ENCODE results near the gene CYTH1. TPM values are rescaled to one million over a fixed set of nuclear protein-coding genes. Genes with fewer than 3 reads are reported as not detected.
"Not testable (repeated sequence)": the region's sequence is repeated elsewhere in the genome, so short reads cannot be mapped to it uniquely, and the experiment has no call there.

The CYTH1 gene
- total RNA-seq, 1 experiment from 2014 or later: 14.8 TPM

DNA sequence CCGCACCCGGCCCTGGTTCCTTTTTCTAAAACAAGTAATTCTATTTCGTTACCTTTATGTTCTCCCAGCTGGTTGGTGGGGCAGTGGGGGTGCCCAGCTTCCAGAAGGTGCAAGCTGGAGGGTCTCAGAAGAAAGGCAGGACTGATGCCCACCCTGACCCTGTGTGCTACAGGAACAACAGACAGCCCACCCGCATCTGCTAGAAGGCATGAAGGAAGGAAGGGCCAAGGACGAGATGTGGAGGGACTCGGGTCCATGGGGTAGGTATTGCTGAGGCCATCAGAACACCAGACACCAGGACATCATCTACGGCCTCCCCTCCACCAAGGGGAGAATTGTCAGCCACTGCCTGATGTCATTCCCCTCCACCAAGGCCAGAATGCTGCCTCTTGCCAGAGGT is 6.4 kb upstream of the CYTH1 start:
- no peak for DNase-seq (ENCODE audit: low read depth)

- no peak for DNase-seq (ENCODE audit: low read depth)
Observed at GRCh38 chr17:78787444-78787843, 5.4 kb upstream of the CYTH1 start.

DNA sequence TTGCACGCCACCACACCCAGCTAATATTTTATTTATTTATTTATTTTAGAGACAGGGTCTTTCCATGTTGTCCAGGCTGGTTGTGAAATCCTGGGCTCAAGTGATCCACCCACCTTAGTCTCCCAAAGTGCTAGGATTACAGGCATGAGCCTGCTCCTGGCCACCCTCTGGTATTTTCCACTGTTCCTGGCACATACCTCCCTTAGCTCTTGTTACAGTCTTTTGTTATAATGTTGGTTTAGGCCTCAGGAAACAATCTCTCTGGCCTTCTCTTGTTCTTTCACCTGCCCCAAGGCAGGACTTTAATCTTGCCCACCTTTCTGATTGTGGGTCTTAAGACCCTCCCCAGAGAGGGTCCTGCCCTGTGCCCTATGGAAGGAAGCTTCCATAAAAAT is 3.6 kb upstream of the CYTH1 start:
- DNase-seq (ENCODE audit: low read depth): no peak

DNA sequence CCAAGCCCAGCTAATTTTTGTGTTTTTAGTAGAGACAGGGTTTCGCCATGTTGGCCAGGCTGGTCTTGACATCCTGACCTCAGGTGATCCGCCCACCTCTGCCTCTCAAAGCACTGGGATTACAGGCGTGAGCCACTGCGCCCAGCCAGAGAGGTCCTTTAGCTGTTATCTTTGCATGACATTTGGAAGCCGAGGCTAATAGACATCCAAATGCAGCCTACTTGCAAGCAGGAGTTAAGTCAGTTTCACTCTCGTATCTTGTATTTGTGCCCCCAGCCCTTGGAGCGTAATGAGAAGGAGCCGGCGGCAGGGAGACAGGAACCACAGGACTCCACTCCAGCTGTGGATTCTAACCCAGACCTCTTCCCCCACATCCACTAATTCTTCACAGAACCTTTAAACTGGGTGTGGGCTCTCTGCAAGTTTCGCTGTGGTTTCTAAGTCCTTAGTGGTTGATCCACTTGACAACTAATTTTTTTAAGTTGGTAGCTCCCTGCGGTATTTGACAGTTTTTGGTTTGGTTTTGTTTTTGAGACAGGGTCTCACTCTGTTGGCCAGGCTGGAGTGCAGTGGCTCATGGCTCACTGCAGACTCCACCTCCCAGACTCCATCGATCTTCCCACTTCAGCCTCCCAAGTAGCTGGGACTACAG is 3.1 kb upstream of the CYTH1 start:
- DNase-seq (ENCODE audit: low read depth): no peak

DNA sequence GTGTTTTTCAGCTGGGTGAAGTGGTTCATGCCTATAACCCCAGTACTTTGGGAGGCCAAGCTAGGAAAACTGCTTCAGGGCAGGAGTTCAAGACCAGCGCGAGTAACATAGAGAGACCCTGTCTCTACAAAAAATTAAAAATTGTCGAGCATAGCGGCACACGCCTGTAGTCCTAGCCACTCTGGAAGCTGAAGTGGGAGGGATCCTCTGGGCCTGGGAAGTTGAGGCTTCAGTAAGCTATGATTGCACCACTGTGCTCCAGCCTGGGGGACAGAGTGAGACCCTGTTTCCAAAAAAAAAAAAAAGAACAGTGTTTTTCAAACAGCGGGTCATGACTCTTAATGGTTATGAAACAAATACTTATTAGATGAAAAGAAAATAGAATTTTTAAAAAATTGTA is 2.3 kb upstream of the CYTH1 start:
- no peak for DNase-seq (ENCODE audit: low read depth)

- DNase-seq (ENCODE audit: low read depth): no peak
Observed at GRCh38 chr17:78783711-78784324, 1.7 kb upstream of the CYTH1 start.

DNA sequence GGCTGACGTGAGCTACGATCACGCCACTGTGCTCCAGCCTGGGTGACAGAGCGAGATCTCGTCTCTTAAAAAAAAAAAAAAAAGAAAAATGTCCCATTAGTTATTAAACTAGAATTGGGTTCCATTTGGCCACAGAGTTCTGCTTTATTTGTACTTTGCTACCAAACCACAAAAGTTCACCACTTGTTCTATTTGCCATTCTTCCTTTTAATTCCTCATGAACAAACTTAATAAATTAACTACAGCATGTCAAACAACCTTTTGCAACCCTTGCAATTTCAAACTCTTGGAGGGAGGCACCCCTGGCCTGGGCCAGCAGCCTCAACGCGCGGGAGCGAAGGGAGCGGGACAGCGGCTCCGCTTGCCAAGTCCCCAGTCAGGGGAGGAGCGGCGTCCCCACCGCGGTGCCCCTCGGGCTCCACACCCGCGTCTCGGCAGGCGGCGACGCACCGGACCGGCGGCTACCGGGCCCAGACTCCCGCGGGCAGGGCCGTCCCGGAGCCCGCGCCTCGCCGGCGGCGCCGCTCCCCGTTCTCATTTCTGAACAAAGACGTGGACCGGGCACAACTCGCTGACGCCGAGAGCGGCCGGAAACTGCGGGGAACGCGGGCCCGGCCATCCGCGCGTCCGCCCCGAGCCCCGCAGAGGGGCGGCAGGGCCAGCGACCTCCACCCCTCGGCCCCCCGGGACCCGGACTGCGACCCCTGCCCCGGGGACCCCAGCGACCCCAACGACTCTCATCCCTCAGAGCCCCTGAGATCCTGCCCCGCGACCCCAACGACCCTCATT is 775 bp downstream of the CYTH1 start:
- DNase-seq (ENCODE audit: low read depth): peak; percentile 40

- no peak for DNase-seq (ENCODE audit: low read depth)
Observed at GRCh38 chr17:78780335-78780734, 1.7 kb downstream of the CYTH1 start.

DNA sequence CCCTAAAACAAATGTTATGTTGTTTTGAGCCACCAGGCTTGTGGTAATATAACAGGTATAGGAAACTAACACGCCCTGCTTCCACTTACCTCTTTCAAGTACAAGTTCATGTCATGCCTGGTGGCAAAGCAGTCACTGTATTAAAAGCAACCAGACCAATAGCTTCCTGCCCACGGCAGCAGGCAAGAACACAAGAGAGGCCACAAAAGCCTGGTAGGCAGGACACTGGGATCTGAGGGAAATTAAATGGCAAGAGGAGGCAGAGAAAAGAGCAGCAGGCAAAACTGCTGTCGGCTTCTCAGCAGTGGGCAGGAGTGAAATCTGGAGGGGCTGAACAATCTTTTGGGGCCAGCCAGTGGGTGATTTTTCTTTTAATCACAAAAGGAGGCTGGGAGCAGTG is 2.2 kb downstream of the CYTH1 start:
- no peak for DNase-seq (ENCODE audit: low read depth)

- not testable (repeated sequence) for DNase-seq (ENCODE audit: low read depth)
Observed at GRCh38 chr17:78779286-78779651, 2.8 kb downstream of the CYTH1 start.

DNA sequence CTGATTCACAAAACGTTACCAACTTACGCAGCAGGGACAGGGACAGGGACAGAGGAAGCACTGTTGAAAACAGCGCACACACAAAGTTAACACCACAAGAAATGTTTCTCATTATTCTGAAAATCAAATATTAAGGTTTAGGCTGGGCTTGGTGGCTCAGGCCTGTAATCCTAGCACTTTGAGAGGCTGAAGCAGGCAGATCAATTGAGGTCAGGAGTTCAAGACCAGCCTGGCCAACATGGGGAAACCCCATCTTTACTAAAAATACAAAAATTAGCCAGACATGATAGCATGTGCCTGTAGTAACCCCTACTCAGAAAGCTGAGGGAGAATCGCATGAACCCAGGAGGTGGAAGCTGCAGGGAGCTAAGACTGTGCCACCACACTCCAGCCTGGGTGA is 4.2 kb downstream of the CYTH1 start:
- no peak for DNase-seq (ENCODE audit: low read depth)

DNA sequence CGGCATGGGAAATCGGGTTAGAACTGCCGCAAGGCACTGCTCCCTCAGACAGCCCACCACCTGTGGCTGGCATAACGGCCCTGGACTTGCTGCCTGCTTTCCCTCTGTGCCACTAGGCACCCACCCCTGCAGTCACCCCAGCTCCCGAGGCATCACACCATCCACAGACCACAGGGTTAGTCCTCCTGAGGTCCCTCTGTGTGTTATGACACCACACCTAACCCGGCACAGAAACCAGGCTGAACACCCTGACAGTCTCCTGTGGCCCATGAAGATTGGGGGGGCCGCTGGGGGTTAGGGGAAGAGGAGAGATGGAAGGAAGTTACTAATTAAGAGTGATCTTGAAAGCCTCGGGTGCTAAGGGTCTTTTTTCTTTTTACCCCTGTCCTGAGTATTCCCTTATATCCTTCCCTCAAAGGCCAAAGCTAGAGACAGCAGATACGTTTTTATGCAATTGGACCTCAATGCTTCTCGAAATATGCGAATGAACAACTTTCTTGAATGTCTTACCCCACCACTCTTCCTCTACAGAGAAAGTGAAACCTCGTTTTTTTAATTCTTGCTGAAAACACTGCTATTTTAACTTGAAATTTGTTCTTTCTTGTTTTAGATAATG is 7.0 kb downstream of the CYTH1 start:
- DNase-seq (ENCODE audit: low read depth): no peak

GRCh38 chr17:78774453-78774852 is 7.6 kb downstream of the CYTH1 start:
- no peak for DNase-seq (ENCODE audit: low read depth)

DNA sequence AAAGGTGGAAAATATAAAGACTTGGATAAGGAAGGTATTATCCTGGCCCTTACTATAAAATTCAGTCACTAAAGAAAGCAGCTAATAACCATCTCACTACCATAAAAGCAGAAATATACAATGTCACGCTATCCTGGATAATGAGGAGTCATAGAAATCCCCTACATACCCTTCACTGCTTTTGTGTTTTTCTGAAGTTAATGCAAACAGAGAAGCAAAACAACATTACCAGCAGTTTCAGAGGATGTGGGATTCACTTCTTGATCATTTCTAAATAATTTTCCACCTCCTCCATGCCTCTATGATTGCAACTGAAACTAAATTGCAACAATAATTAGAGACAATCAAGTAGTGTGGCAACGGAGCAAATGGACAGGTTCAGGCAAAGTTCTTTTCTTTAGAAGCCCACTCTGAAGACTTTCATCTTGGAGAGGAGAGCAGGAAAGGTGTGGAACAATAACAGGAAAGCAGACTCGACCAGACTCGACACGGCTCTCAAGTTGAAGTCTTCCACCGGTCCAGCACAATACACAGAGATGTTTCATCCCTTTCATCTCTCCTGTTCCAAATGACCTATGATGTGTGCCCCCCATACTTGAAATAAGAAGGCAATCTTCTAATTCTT is 10.2 kb downstream of the CYTH1 start:
- DNase-seq (ENCODE audit: low read depth): no peak

- DNase-seq (ENCODE audit: low read depth): no peak
Observed at GRCh38 chr17:78769196-78769773, 12.8 kb downstream of the CYTH1 start.

GRCh38 chr17:78767806-78768205 is 14.3 kb downstream of the CYTH1 start:
- DNase-seq (ENCODE audit: low read depth): no peak

GRCh38 chr17:78766743-78767294 is 15.3 kb downstream of the CYTH1 start:
- no peak for DNase-seq (ENCODE audit: low read depth)

GRCh38 chr17:78766225-78766624 is 15.8 kb downstream of the CYTH1 start:
- no peak for DNase-seq (ENCODE audit: low read depth)

GRCh38 chr17:78765821-78766220 is 16.3 kb downstream of the CYTH1 start:
- DNase-seq (ENCODE audit: low read depth): no peak

DNA sequence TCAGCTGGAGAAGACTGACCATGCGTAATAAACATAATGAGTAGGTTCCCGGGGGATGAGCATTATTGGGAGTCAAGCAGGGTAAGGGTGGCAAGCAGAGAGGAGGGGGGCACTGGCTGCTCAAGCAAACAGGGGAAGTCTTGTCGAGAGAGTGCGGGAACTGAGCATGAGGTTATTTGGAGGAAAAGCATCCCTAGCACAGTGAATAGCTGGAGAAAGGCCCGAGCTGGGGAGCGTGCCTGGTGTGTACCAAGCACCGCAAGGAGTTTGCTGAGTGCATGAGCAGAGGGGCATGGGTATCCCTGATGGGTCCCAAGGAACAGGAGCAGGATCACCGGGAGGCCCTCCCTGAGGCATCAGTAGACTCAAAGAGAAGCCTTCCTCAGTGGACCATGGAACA is 17.2 kb downstream of the CYTH1 start:
- no peak for DNase-seq (ENCODE audit: low read depth)

- no peak for DNase-seq (ENCODE audit: low read depth)
Observed at GRCh38 chr17:78763561-78763960, 18.5 kb downstream of the CYTH1 start.
